Placental pericyte (primary cell): Measurements from ENCODE around the gene SUMO2. TPM values are rescaled to one million over a fixed set of nuclear protein-coding genes. Genes with fewer than 3 reads are reported as not detected.

ENCODE experiments used
- small RNA-seq: library from RNA; depleted of rRNA; stranded (forward); fragments of <200 nt; gene quantifications from one replicate; pipeline ENCODE3, GENCODE V24; 2012; ENCODE audit warnings: low replicate concordance
- total RNA-seq: library from RNA; depleted of rRNA; stranded (reverse); fragments of >200 nt; gene quantifications from 2 replicates; pipeline ENCODE4 v1.2.3, GENCODE V29; 2012

Gene SUMO2
- 66.3 and 95.6 TPM in 2 replicates for total RNA-seq

GRCh38 chr17:75182569-75183436, at the start of gene SUMO2:
TSS of gene SUMO2 (minus strand) at chr17:75182959. CDS start at chr17:75182834, 125 bp downstream.

GRCh38 chr17:75205037-75205792, 22.5 kb upstream of the SUMO2 start, which contains the start of gene NUP85:
TSS of gene NUP85 (plus strand) at chr17:75205679. CDS start at chr17:75205762, 83 bp downstream.

GRCh38 chr17:75154195-75155106, 28.3 kb downstream of the SUMO2 start, which contains the start of gene JPT1:
TSS of gene JPT1 (minus strand) at chr17:75154512. CDS start at chr17:75154397, 115 bp downstream.

GRCh38 chr17:75131278-75132017, 51.3 kb downstream of the SUMO2 start, which contains the start of gene NT5C:
TSS of gene NT5C (minus strand) at chr17:75131742. CDS start at chr17:75131707, 35 bp downstream.

Small RNAs within 50 kb of the gene (small RNA-seq; reads per million reads assigned to genes)
- gene RF00019 = not detected

Other genes starting within 250 kb of the SUMO2 start
- not detected in 2 replicates for gene OTOP3, start 247.1 kb downstream of the SUMO2 start, total RNA-seq
- 4.7 and 4.8 TPM in 2 replicates for gene HID1, start 210.2 kb downstream of the SUMO2 start, total RNA-seq
- 13.3 and 44.7 TPM in 2 replicates for gene CDR2L, start 195.3 kb downstream of the SUMO2 start, total RNA-seq
- 31.5 and 40.9 TPM in 2 replicates for gene MRPL58, start 170.3 kb downstream of the SUMO2 start, total RNA-seq
- 163 and 256 TPM in 2 replicates for gene ATP5PD, start 136.0 kb downstream of the SUMO2 start, total RNA-seq
- gene KCTD2, start 135.7 kb downstream of the SUMO2 start, total RNA-seq = 17.9 and 18.2 TPM in 2 replicates
- 8.2 and 19.3 TPM in 2 replicates for gene SLC16A5, start 95.0 kb downstream of the SUMO2 start, total RNA-seq
- 3.0 and 3.7 TPM in 2 replicates for gene ARMC7, start 73.0 kb downstream of the SUMO2 start, total RNA-seq
- gene NT5C, start 51.2 kb downstream of the SUMO2 start, total RNA-seq = 67.0 and 87.0 TPM in 2 replicates
- 48.4 and 187 TPM in 2 replicates for gene JPT1, start 28.4 kb downstream of the SUMO2 start, total RNA-seq
- 16.6 and 55.3 TPM in 2 replicates for gene NUP85, start 22.7 kb upstream of the SUMO2 start, total RNA-seq
- 19.7 and 23.0 TPM in 2 replicates for gene GGA3, start 78.6 kb upstream of the SUMO2 start, total RNA-seq
- gene MRPS7, start 78.9 kb upstream of the SUMO2 start, total RNA-seq = 61.8 and 70.5 TPM in 2 replicates
- 5.6 and 9.2 TPM in 2 replicates for gene MIF4GD, start 88.3 kb upstream of the SUMO2 start, total RNA-seq
- 4.4 and 10.2 TPM in 2 replicates for gene SLC25A19, start 106.5 kb upstream of the SUMO2 start, total RNA-seq
- 64.8 and 103 TPM in 2 replicates for gene GRB2, start 222.7 kb upstream of the SUMO2 start, total RNA-seq